ENCODE results near the gene MYO3A.

GRCh38 chr10:25901199-25901598, 32.8 kb upstream of the MYO3A start:
- TF ChIP-seq EZH2 (IDR thresholded peaks at IDR 0.05) (no peak), POLR2AphosphoS5 (IDR thresholded peaks at IDR 0.05; ENCODE audit: borderline replicate concordance, low read depth, low read length) (no peak), FOXP2 (optimal IDR thresholded peaks at IDR 0.05; ENCODE audit: control extremely low read depth, extremely low read length, insufficient read depth) (no peak)

All from SK-N-MC (cell line).